HepG2 (cell line): ENCODE data around the gene TAPBP. TPM values are rescaled to one million over a fixed set of nuclear protein-coding genes. Genes with fewer than 3 reads are reported as not detected.

Experiments used
- ATAC-seq: fragments of 200-7000 bp; cut with Tn5 transposase; 3 replicates; pipeline ENCODE4 v1.9.1; 2020; ENCODE audit warnings: mild to moderate bottlenecking, moderate library complexity
- BruUV-seq: library from RNA; stranded (reverse); fragments of 400-500 nt; replicated peaks from 2 replicates; lab custom pipeline; 2021; lab: Mats Ljungman, UMichigan
- CTCF ChIA-PET: fragments of 300-600 bp; formaldehyde crosslinking; extraction: SDS; loops from one replicate; lab custom pipeline; 2021; ENCODE audit warnings: low total read pairs, inconsistent platforms, low intra/inter-chr PET ratio; lab: Yijun Ruan, JAX
- POLR2A ChIA-PET: fragments of 350-600 bp; sonication (Branson Sonifier 250); formaldehyde crosslinking; loops from one replicate; lab custom pipeline; 2020; ENCODE audit warnings: antibody characterized with exemption, inconsistent platforms; lab: Yijun Ruan, JAX
- DNase-seq: peaks from one replicate; pipeline ENCODE4 v3.0.0-alpha.2; 2015; ENCODE audit warnings: low spot score
- FAIRE-seq: peaks from 3 replicates; lab custom pipeline; 2011; peaks lifted over from hg19 to GRCh38; lab: Jason Lieb, UNC
- H2AFZ ChIP-seq: one replicate; pipeline ENCODE4 v1.6.1; 2011; ENCODE audit warnings: low read length, inconsistent platforms
- H3K27ac ChIP-seq: fragments of 300-600 bp; 3 replicates; pipeline ENCODE4 v1.8.0; 2011; ENCODE audit warnings: mixed run types, mild to moderate bottlenecking, mixed read lengths, low read length, inconsistent platforms; ENCODE audit not compliant: insufficient read depth; ENCODE audit errors: extremely low read length
- H3K27me3 ChIP-seq, 2 experiments: fragments of 200-600 bp in 1 of 2; 2 replicates in 1 of 2; 3 replicates in 1 of 2; pipeline versions ENCODE4 v1.6.0 to v1.8.0; 2011; ENCODE audit warnings: low read length in 2 of 2, mild to moderate bottlenecking in 2 of 2, moderate library complexity in 2 of 2, inconsistent platforms in 1 of 2; ENCODE audit not compliant: insufficient read depth in 2 of 2, control insufficient read depth in 1 of 2
- H3K36me3 ChIP-seq, 2 experiments: fragments of 200-600 bp in 1 of 2; replicated peaks in 1 of 2; 2 replicates in 1 of 2; 3 replicates in 1 of 2; pipeline versions ENCODE4 v1.5.1 to v1.8.0; 2011; ENCODE audit warnings: low read length in 2 of 2, inconsistent platforms in 1 of 2; ENCODE audit not compliant: insufficient read depth in 2 of 2, control insufficient read depth in 1 of 2
- H3K4me1 ChIP-seq: 2 replicates; pipeline ENCODE4 v1.5.1; 2012; ENCODE audit warnings: low read length, inconsistent platforms; ENCODE audit not compliant: insufficient read depth
- H3K4me2 ChIP-seq: 2 replicates; pipeline ENCODE4 v1.6.0; 2011; ENCODE audit warnings: low read depth, low read length, inconsistent platforms
- H3K4me3 ChIP-seq, 3 experiments: fragments of 200-600 bp in 1 of 3; sonication (generic), shearing (Covaris generic) in 1 of 3; replicated peaks in 1 of 3; 2 replicates each; pipeline ENCODE4 v1.5.1; 2011 to 2016; ENCODE audit warnings: low read length in 3 of 3, inconsistent platforms in 2 of 3, low read depth in 2 of 3, mild to moderate bottlenecking in 2 of 3, control low read depth in 1 of 3, mixed read lengths in 1 of 3; ENCODE audit not compliant: insufficient read depth in 1 of 3
- H3K79me2 ChIP-seq: one replicate; pipeline ENCODE4 v1.6.1; 2011; ENCODE audit warnings: low read length, inconsistent platforms; ENCODE audit not compliant: insufficient read depth
- H3K9ac ChIP-seq: 2 replicates; pipeline ENCODE4 v1.6.0; 2011; ENCODE audit warnings: mild to moderate bottlenecking, low read depth, low read length, inconsistent platforms; ENCODE audit not compliant: insufficient read depth
- H3K9me3 ChIP-seq: 2 replicates; pipeline ENCODE4 v1.5.1; 2012; ENCODE audit warnings: mild to moderate bottlenecking, low read length
- H4K20me1 ChIP-seq: 2 replicates; pipeline ENCODE4 v1.6.0; 2011; ENCODE audit warnings: inconsistent platforms, mild to moderate bottlenecking, low read length, moderate library complexity; ENCODE audit not compliant: insufficient read depth
- MTA3 ChIP-seq: sonication (generic); formaldehyde crosslinking; IDR thresholded peaks from 2 replicates; pipeline ENCODE4 v1.4.0; 2020; ENCODE audit warnings: missing genetic modification reagents
- RARG ChIP-seq: sonication (generic); formaldehyde crosslinking; IDR thresholded peaks from 2 replicates; pipeline ENCODE4 v1.4.0; 2020; ENCODE audit warnings: low read depth, mild to moderate bottlenecking, missing genetic modification reagents
- ZFX ChIP-seq: sonication (generic); formaldehyde crosslinking; IDR thresholded peaks from 2 replicates; pipeline ENCODE4 v1.4.0; 2020; ENCODE audit warnings: mild to moderate bottlenecking, low read depth, missing genetic modification reagents, moderate library complexity
- ZNF431 ChIP-seq: sonication (generic); formaldehyde crosslinking; IDR thresholded peaks from 2 replicates; pipeline ENCODE4 v1.9.0; 2022; ENCODE audit warnings: missing genetic modification reagents, low read depth, mild to moderate bottlenecking, borderline replicate concordance
- ZNF773 ChIP-seq: sonication (generic); formaldehyde crosslinking; IDR thresholded peaks from 2 replicates; pipeline ENCODE4 v1.4.0; 2020; ENCODE audit warnings: missing genetic modification reagents, borderline replicate concordance
- WGBS: methylation state at CpG from one replicate; pipeline ENCODE4 v1.1.6; 2017; ENCODE audit warnings: low lambda C conversion rate; 5-methylcytosine and 5-hydroxymethylcytosine counted together
- in situ Hi-C: cut with HindIII; loops from 2 replicates; pipeline ENCODE4 v1.10.0; 2017; ENCODE audit warnings: low pct_unique_long_range_greater_than_20kb; ENCODE audit not compliant: extremely low pct_ligation_motif_present
- intact Hi-C: fragments of 100-400 bp; cut with micrococcal nuclease; formaldehyde crosslinking; loops from one replicate; pipeline ENCODE4 v1.10.0; 2022; ENCODE audit not compliant: unreplicated experiment
- polyA plus RNA-seq, 8 experiments: library from polyadenylated mRNA; depleted of rRNA in 3 of 8; stranded (reverse) in 7 of 8; unstranded in 1 of 8; fragments of >200 nt; fragmentation: Illumina TruSeq in 4 of 8; extraction: Trizol in 4 of 8; gene quantifications; 2 replicates each; pipeline versions ENCODE4 v1.2.1 to v1.2.3, GENCODE V29; 2011 to 2016; ENCODE audit warnings: low read depth in 4 of 8, missing spikeins in 1 of 8, mixed read lengths in 1 of 8; ENCODE audit not compliant: insufficient read depth in 1 of 8
- total RNA-seq, 5 experiments: library from RNA; depleted of rRNA; stranded (reverse); fragments of >200 nt; fragmentation: Illumina TruSeq; extraction: Trizol; gene quantifications; 2 replicates each; pipeline ENCODE4 v1.2.3, GENCODE V29; 2016; ENCODE audit warnings: low read depth in 1 of 5
- TF ChIP-seq, protein P1 (sequence below), 2 experiments: fragments of 450-650 bp in 1 of 2; sonication (generic) in 1 of 2; formaldehyde crosslinking; IDR thresholded peaks; 2 replicates each; pipeline versions ENCODE4 v1.5.0 to v1.8.0; 2020 to 2022; ENCODE audit warnings: mild to moderate bottlenecking in 1 of 2, missing genetic modification reagents in 1 of 2

Gene TAPBP
- total and polyA plus RNA-seq, 2 of the 13 experiments (the other 11 are each of a cell fraction or from before 2014, with no cell fraction given), result 27.4 to 32.3 TPM

DNA sequence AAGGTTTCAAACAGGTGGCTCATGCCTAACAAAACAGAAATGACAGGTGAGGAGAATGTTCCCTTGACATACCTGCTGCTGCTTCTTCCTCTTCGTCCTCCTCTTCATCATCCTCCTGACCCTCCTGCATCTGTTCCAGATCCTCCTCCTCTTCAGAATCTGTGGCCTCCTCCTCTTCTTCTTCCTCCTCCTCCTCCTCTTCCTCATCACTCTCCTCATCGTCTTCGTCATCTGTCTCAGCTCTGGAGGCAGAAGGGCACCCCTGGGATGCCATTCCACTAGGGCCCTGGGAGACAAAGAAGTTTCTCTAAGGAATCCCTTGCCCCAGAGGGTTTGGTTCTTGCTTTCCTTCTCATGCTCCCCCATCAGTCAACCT is 6.0 kb upstream of the TAPBP start:
- Histone ChIP-seq H3K9me3 (no peaks in the 10 kb centered on the region), H3K27me3 (no peaks in the 10 kb centered on the region; a peak in 2 of 5 replicates), H3K9ac (no peak overlapping the region), H4K20me1 (peaks cover 3% of the 10 kb centered on the region; the same call in 1 of the 2 replicates), H3K4me2 (no peak overlapping the region), H3K4me1 (peaks cover 58% of the 10 kb centered on the region), H3K27ac (no peak overlapping the region), H2AFZ (no peak overlapping the region), H3K4me3 (no peak overlapping the region), H3K79me2 (peaks cover 22% of the 10 kb centered on the region), H3K36me3 (peaks cover 5 to 31% of the 10 kb centered on the region in 2 experiments)
- intact Hi-C loops, result no loop called here
- CTCF ChIA-PET, result no interaction called here
- ATAC-seq, result no peak
- BruUV-seq, result no TSS peak
- WGBS, result 95% methylated on average over 3 of the region's 3 CpGs
- in situ Hi-C loops, result no loop called here
- no peak for DNase-seq
- no peak for FAIRE-seq
- TF ChIP-seq ZFX (CRISPR knock-in tag) (no peak), MTA3 (CRISPR knock-in tag) (no peak), RARG (CRISPR knock-in tag) (no peak), ZNF431 (CRISPR knock-in tag) (no peak), ZNF773 (CRISPR knock-in tag) (no peak)
- TF ChIP-seq, protein P1, sequence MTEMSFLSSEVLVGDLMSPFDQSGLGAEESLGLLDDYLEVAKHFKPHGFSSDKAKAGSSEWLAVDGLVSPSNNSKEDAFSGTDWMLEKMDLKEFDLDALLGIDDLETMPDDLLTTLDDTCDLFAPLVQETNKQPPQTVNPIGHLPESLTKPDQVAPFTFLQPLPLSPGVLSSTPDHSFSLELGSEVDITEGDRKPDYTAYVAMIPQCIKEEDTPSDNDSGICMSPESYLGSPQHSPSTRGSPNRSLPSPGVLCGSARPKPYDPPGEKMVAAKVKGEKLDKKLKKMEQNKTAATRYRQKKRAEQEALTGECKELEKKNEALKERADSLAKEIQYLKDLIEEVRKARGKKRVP (CRISPR knock-in tag; IDR thresholded peaks at IDR 0.05), result no peak
- POLR2A ChIA-PET, result interaction anchor here (0.9 to 3.9 kb wide), 2 partner anchors 19 to 120 kb away, joined by 3 to 57 read pairs; partner anchors contain the start of gene RGL2
